Measurements from ENCODE around the gene IL13.

IL13 gene

DNA sequence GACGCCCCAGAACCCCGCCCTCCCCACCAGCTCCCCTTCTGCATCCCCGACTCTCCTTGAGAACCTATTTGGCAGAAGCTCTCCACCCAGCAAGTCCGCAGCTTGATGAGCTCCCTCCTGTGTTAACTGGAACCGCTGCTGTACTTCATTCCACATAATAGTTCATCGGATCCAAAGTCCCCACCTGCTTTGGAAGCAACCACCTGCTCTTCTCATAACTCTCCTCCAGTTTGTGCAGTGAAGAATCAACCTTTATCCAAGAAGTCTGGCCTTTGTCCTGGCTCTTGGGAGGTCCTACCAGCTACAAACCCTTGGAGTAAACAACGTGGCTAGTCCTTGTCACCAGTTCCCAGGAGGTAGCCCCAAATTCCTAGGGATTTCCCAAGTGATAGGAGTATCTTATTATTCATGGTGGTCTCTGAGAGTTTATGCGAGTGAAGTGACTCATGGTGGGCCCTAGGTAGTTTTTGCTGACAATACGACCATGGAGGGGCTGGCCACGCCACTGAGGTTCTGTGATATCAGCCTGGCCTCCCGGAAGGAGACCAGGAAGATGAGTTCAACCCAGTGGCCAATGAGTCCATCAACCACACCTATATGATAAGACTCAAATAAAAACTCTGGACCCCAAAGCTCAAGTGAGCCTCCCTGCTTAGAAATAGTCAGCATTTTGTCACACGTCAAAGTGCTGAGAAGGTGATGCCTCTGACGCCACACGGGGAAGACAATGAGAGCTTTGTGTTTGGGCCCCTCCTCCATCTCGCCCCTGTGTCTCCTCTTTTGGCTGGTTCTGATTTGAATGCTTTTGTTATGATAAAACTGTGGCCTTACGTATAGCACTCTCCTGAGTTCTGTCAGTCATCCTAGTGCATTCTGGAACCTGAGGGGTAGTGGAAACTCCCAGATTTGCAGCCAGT lies 12.3 kb downstream of the IL13 start:
- no peak for DNase-seq (ENCODE audit: low read depth in 2 of 2)

- DNase-seq (ENCODE audit: low read depth in 2 of 2), result no peak
Observed at GRCh38 chr5:132671000-132671399, 13.0 kb downstream of the IL13 start.

DNA sequence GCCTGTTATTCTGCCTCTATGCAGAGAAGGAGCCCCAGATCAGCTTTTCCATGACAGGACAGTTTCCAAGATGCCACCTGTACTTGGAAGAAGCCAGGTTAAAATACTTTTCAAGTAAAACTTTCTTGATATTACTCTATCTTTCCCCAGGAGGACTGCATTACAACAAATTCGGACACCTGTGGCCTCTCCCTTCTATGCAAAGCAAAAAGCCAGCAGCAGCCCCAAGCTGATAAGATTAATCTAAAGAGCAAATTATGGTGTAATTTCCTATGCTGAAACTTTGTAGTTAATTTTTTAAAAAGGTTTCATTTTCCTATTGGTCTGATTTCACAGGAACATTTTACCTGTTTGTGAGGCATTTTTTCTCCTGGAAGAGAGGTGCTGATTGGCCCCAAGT lies 15.5 kb downstream of the IL13 start:
- DNase-seq (ENCODE audit: low read depth in 2 of 2), result no peak

GRCh38 chr5:132673939-132674630 lies 16.1 kb downstream of the IL13 start, which contains the start of gene IL4:
Gene IL4, plus strand, starts transcription at chr5:132673989. Its CDS starts 62 bp downstream, at chr5:132674051.
- DNase-seq (ENCODE audit: low read depth in 2 of 2), result no peak

DNA sequence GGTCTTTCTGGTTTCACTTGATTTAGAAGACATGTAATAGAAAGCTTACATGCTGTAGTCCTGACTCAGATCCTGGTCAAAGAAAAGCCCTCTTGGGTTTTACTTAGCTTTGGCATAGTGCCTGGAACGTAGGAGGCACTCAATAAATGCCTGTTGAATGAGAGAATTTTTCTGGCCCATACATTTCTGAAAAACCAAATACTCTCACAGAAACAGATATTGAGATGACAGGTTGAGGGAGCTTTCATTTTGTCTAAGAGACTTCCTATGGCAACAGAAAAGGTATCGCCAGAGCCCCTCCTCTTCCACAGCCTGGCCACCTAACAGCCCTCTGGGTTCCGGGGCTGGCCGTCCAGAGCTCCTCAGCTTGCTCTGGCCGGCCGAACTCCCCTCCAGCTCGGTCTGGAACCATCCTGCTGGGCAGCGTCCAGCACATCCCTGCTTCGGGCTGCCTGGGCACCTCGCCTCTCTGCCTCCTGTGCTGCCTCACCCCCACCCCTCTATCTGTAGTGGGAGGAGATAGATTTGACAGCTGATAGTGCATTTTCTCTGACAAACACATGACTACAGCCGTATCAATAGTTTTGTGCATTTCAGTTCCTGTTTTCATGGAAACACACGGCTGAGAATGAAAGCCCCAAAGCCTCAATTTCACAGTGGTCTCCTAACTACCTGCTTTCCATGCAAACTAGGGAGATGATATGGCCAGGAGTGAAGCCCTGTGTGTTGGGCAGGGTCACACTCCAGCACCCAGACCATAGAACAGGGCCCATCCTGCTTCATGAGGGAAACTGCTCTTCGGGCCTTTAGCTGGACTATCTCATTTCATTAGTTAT lies 16.9 kb downstream of the IL13 start:
- no peak for DNase-seq (ENCODE audit: low read depth in 2 of 2)

GRCh38 chr5:132675936-132676689 lies 18.1 kb downstream of the IL13 start:
- no peak for DNase-seq (ENCODE audit: low read depth in 2 of 2)

DNA sequence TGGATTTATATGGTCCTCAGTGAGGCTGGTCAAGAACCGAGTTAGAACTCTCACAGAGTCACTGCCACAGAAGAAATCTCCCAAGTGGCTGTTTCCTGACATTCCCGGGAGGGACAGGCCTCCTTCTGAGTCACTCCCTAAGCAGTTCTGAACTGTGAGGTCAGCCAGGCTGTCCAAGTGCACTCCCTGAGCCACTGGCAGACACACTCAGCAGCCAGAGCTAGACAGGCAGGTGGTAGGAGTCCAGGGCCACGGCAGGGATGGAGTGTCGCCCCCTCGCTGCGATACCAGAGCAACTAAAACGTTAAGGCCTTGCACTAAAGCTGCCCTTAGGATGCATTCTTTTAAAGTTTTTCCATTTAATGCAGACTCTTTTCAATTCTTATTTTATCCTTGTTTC lies 19.2 kb downstream of the IL13 start:
- no peak for DNase-seq (ENCODE audit: low read depth in 2 of 2)

DNA sequence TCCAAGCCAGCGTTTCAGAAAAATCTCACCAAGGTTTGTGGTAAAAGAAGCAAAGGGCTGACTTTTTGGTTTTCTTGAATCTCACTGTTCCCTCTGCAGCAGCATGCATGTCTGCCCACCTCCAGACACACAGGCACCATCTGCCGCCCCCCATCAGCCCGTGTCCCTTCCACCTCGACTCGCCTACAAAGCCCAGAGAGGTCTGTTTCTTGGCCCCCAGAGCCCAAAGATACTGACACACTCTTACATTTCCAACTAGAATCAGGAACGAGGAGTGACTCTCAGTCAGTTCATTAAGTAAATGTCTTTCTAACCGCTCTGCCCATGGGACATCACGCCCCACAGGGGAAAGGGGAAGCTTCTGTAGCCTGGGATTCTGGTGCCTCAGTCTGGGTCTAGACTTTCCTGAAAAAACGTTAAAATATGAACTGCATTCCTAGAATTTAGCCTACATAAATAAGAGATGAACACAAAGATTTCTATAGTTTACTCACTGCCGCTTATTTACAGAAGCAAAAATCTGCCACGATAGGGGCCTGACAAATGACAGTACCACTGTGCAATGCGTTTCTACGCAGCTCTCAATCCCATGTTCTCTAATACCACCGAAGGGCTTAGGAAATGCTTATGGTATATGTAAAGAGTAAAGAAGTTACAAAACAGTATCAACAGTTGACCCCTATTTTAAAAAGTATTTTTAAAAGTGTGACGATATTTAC lies 19.9 kb downstream of the IL13 start:
- no peak for DNase-seq (ENCODE audit: low read depth in 2 of 2)

GRCh38 chr5:132678735-132679134 lies 20.8 kb downstream of the IL13 start:
- no peak for DNase-seq (ENCODE audit: low read depth in 2 of 2)

DNA sequence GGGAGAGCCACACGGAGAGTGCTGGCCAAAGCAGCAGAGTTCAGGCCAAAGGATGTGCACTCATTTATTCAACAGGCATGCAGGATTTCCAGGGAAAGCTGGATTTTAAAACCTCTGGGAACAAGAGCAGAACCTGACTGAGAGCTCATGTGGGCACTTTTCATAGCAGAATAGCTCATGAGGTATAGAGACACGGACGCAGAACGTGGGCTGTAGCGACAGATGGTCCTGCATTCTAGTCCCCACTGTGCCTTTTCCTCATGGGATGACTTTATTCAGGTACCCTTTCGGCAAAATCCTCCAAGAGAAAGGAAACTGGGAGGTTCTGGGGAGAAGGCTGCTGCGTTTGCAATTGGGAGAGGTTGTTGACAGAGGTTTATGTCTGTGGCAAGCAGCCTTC lies 21.2 kb downstream of the IL13 start:
- DNase-seq (ENCODE audit: low read depth in 2 of 2), result no peak

DNA sequence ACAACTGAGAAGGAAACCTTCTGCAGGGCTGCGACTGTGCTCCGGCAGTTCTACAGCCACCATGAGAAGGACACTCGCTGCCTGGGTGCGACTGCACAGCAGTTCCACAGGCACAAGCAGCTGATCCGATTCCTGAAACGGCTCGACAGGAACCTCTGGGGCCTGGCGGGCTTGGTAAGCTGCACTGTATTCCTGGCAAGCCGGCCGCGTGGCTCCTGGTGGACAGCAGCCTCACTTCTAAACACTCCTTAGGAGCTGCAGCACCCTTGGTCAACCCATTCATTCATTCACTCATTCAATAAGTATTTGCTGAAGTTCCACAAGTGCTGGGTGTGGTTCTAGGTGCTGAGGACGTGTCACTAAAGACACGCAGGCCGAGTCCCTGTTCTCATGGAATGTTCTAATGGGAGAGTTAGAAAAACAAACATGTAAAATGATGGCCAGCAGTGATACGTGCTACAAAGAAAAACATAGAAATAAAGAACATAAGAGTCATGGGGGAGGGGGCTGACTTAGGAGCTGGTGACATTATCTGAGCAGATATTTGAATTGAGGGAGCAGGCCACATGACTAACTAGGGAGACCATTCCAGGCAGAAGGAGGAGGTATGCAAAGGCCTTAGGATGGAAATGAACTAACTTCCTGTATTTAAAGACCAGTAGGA lies 21.9 kb downstream of the IL13 start:
- no peak for DNase-seq (ENCODE audit: low read depth in 2 of 2)

- no peak for DNase-seq (ENCODE audit: low read depth in 2 of 2)
Observed at GRCh38 chr5:132680780-132681475, 23.0 kb downstream of the IL13 start.

DNA sequence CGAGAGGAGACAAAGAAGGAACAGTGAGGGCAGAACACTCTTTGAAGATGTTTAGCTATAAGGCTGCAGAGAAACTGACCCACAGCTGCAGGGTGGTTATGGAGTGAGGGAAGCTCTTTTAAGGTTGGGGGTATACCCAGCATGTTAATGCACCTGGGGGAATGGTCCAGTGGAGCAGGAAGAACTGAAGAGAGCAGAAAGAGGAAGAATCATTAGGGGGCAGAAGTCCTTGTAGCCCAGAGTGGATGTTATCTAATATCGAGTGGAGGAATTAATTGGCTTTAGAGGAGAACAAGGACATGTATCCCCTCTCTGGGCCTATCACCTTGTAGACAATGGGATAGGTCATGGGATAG lies 23.5 kb downstream of the IL13 start:
- DNase-seq (ENCODE audit: low read depth in 2 of 2), result no peak

DNA sequence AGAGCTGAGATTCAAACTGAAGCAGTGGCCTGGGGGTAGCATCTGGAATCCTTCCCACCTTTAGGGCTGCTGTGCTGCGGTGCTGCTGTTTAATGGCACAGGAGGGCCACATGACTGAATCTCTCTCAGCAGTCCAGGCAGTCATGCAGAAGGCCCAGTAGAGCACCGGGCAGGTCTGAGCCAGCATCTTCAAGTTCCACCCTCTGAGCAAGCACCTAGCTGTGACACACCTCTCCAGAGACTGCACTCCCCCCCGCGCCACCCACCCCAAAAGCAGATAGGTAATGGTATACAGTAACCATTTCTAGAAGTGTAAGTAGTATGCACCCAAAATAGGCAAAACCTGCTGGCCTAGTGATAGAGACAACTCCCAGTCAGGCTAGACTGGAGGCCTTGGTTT lies 24.0 kb downstream of the IL13 start:
- DNase-seq (ENCODE audit: low read depth in 2 of 2), result no peak

DNA sequence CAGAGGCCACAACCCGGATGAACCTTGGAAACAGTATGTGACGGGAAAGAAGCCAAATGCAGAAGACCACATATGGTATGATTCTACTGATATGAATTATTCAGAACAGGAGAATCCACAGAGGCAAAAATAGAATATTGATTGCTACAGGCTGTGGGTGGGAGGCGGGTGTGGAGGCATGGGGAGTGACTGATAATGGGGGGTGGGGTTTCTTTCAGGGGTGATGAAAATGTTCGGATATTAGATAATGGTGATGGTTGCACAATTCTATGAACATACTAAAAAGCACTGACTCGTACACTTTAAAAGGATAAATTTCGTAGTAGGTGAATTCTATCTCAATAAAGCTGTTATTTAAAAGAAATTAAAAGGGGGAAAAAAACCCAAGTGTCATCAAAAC lies 26.5 kb downstream of the IL13 start:
- no peak for DNase-seq (ENCODE audit: low read depth in 2 of 2)

DNA sequence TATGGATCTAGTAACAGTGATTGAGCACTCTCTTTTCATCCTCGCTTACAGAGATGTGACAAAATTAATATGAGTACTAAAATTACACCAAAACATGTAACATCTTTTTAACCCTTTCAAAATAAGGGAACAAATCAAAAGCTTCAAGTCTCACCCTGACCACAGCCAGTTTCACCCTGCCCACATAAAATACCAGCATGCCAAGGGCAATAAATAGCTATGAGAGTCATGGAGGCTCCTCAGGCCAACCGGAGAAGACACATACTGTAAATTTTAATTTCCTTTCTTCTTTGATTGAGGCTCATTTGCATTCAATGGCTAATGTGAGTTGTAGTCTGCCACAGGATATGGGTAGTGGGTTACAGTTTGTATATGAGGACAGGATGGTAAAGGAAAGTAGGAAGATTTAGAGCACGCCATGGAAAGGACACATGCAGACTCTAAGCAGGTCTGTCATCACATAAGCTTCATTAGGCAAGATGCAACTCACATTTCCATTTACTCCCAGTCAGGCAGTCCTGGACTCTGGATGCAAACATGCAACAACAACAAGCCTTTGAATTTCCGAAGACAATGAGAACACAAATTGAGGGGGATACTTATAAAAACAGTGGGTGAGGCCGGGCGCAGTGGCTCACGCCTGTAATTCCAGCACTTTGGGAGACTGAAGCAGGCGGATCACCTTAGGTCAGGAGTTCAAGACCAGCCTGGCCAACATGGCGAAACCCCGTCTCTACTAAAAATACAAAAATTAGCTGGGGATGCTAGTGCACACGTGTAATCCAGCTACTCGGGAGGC lies 27.1 kb downstream of the IL13 start:
- no peak for DNase-seq (ENCODE audit: low read depth in 2 of 2)

DNA sequence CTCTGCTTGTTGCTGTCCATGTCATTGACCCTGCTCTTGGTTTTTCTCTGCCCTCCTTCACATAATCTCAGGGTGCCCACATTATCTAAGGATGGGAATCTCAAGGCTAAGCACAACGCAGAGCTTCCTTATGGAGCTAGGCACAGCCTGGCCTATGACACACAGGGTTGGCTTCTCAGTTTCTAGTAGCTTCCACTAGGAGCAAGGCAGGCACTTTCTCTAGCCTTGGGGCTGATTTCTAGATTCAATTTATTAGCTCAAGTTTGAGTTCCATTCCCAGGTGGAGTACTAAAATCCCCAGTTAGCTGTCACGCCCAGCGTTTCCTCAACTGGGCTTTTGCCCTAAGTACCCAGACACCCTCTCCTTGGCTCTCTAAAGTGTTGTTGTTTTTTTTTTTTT lies 28.2 kb downstream of the IL13 start:
- no peak for DNase-seq (ENCODE audit: low read depth in 2 of 2)

- no peak for DNase-seq (ENCODE audit: low read depth in 2 of 2)
Observed at GRCh38 chr5:132687995-132688394, 30.0 kb downstream of the IL13 start.

Data from stimulated activated CD4-positive, alpha-beta T cell treated with anti-CD3 and anti-CD28 coated beads, Interleukin-1b, Interleukin-23, amount 100 ng/mL, for 1 hour (primary cell).